ENCODE data around the gene WFS1.

Gene WFS1

DNA sequence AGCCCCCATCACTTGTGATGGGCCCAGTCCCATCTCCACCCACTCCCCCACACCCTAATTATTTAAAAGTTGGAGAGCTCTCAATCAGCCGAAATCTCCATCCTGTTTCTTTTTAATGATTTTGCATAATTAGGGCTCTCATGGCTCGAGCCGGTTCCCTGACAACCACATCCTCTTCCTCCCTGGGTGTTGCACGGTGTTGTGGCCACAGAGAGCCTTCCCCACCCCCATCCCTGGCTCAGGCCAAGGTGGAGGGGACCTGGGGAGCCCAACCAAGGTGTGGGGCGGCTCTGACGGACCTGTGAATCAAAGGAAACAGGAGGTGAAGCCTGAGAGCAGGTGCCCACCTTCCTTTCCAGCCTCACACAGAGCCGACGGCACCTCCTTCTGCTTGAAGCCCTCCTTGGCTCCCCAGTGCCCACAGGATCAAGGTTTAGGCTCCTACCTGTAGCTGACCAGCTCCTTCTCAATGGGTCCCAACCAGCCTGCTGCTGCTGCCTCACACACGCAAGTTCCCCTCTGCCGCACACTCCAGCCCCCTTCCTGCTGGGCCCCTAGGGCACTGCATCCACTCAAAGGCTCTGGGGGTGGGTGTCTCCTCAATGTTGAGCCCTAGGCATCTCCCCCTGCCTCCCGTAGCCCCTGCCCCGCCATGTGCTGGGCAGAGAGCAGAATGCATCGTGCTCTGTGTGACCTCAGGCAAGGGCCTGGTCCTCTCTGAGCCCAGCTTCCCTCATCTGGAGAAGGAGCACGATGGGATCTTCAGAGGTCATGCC lies 68.7 kb downstream of the WFS1 start:
- TF ChIP-seq NFIC (IDR thresholded peaks at IDR 0.05) (no peak), TCF12 (IDR thresholded peaks at IDR 0.05; ENCODE audit: low read depth) (no peak), TEAD4 (IDR thresholded peaks at IDR 0.05) (no peak), RAD21 (IDR thresholded peaks at IDR 0.05; ENCODE audit: low read depth) (no peak)
- TF ChIP-seq, protein P1, sequence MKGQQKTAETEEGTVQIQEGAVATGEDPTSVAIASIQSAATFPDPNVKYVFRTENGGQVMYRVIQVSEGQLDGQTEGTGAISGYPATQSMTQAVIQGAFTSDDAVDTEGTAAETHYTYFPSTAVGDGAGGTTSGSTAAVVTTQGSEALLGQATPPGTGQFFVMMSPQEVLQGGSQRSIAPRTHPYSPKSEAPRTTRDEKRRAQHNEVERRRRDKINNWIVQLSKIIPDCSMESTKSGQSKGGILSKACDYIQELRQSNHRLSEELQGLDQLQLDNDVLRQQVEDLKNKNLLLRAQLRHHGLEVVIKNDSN (IDR thresholded peaks at IDR 0.05) = no peak

DNA sequence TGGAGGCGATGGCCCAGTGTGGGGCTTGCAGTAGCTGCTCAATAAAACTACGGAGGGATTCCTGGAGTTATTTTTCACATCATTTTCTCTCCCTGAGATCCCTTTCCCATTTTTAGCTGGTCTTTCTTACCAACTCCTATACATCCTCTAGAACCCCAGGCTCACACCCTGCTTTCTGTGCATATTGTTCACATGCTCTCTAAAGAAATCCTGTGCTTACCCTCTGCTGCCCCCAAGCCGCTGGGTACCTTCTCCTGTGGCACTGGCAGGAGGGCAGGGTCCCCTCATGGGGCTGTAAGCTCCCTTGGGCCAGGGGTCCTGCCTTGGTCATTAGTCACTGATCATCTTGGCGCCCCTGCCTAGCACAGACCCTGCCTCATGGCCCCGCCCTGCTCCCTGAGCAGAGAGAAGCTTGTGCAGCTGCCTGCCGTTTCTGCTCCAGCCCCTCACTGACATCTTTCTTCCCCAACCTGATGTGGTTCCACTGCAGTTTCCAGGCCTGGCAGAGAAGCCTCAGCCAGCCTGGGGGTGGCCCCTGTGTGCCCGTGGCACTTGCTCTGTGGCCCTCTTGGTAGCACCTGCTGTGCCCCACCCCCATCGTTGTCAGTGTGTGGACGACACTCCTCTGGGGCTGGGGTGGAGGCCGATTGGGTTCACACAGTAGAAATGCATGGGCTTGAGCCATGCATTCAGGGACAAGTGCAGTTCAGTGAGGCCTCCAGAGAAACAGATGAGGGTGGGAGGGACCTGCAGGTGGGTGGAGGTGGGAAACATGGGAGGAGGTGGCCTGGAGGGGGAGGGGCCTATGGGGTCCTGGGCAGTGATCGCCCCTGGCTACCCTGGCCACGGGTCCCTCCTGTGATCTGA lies 69.5 kb downstream of the WFS1 start:
- TF ChIP-seq CEBPB (IDR thresholded peaks at IDR 0.05) (no peak), EGR1 (IDR thresholded peaks at IDR 0.05) (no peak), EP300 (IDR thresholded peaks at IDR 0.05; ENCODE audit: borderline replicate concordance) (no peak), TCF12 (IDR thresholded peaks at IDR 0.05; ENCODE audit: low read depth) (no peak), TEAD4 (IDR thresholded peaks at IDR 0.05) (no peak), TAF1 (IDR thresholded peaks at IDR 0.05; ENCODE audit: low read depth) (no peak), FOXM1 (IDR thresholded peaks at IDR 0.05; ENCODE audit: borderline replicate concordance, low read depth) (no peak), NFIC (IDR thresholded peaks at IDR 0.05) (no peak), RAD21 (IDR thresholded peaks at IDR 0.05; ENCODE audit: low read depth) (no peak), ZBTB7A (IDR thresholded peaks at IDR 0.05; ENCODE audit: low read depth) (no peak), YY1 (IDR thresholded peaks at IDR 0.05; ENCODE audit: low read depth) (no peak), CREB1 (IDR thresholded peaks at IDR 0.05; ENCODE audit: low read depth) (no peak)
- TF ChIP-seq, protein P1 (IDR thresholded peaks at IDR 0.05) = no peak
- TF ChIP-seq, protein P2, sequence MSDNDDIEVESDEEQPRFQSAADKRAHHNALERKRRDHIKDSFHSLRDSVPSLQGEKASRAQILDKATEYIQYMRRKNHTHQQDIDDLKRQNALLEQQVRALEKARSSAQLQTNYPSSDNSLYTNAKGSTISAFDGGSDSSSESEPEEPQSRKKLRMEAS (IDR thresholded peaks at IDR 0.05) = no peak
- TF ChIP-seq, protein P3, sequence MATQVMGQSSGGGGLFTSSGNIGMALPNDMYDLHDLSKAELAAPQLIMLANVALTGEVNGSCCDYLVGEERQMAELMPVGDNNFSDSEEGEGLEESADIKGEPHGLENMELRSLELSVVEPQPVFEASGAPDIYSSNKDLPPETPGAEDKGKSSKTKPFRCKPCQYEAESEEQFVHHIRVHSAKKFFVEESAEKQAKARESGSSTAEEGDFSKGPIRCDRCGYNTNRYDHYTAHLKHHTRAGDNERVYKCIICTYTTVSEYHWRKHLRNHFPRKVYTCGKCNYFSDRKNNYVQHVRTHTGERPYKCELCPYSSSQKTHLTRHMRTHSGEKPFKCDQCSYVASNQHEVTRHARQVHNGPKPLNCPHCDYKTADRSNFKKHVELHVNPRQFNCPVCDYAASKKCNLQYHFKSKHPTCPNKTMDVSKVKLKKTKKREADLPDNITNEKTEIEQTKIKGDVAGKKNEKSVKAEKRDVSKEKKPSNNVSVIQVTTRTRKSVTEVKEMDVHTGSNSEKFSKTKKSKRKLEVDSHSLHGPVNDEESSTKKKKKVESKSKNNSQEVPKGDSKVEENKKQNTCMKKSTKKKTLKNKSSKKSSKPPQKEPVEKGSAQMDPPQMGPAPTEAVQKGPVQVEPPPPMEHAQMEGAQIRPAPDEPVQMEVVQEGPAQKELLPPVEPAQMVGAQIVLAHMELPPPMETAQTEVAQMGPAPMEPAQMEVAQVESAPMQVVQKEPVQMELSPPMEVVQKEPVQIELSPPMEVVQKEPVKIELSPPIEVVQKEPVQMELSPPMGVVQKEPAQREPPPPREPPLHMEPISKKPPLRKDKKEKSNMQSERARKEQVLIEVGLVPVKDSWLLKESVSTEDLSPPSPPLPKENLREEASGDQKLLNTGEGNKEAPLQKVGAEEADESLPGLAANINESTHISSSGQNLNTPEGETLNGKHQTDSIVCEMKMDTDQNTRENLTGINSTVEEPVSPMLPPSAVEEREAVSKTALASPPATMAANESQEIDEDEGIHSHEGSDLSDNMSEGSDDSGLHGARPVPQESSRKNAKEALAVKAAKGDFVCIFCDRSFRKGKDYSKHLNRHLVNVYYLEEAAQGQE (IDR thresholded peaks at IDR 0.05; ENCODE audit: low read depth) = no peak

DNA sequence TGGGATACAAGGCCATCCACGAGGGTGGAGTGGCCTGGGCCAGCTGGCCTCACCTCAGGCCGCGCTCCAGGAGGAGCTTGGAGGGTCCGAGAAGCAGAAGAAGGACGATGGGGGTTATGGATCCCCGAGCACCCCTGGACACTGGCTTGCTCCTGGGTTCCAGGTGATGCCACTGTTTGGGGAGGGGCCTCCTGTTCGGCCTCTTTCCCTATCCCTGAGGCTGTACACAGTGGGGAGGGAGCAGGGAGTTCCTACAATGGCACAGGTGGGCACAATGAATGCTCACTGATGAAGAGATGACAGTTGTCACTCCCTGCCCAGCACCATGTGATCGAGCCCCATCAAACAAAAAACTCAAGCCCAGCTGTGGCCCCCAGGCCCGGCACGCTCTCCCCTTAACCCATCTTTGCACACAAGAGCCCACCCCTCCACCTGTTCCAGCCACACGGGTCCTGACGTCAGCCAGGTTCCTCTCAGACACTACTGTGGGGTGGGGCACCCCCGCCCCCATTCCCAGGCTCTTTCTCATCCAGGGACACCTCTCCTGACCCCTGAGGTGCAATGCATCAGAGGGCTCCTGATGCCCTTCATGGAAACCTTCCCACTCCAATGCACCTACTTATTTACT lies 70.3 kb downstream of the WFS1 start:
- no peak for TF ChIP-seq TEAD4 (IDR thresholded peaks at IDR 0.05)
- no peak for TF ChIP-seq CEBPB (IDR thresholded peaks at IDR 0.05)
- no peak for TF ChIP-seq RAD21 (IDR thresholded peaks at IDR 0.05; ENCODE audit: low read depth)
- no peak for TF ChIP-seq FOXM1 (IDR thresholded peaks at IDR 0.05; ENCODE audit: borderline replicate concordance, low read depth)
- TF ChIP-seq, protein P2 (IDR thresholded peaks at IDR 0.05) = no peak
- TF ChIP-seq YY1 (IDR thresholded peaks at IDR 0.05; ENCODE audit: low read depth) = no peak
- no peak for TF ChIP-seq TAF1 (IDR thresholded peaks at IDR 0.05; ENCODE audit: low read depth)
- no peak for TF ChIP-seq NFIC (IDR thresholded peaks at IDR 0.05)
- TF ChIP-seq EP300 (IDR thresholded peaks at IDR 0.05; ENCODE audit: borderline replicate concordance) = no peak
- no peak for TF ChIP-seq EGR1 (IDR thresholded peaks at IDR 0.05)
- no peak for TF ChIP-seq ZBTB7A (IDR thresholded peaks at IDR 0.05; ENCODE audit: low read depth)
- TF ChIP-seq CREB1 (IDR thresholded peaks at IDR 0.05; ENCODE audit: low read depth) = no peak
- TF ChIP-seq, protein P1 (IDR thresholded peaks at IDR 0.05) = no peak
- TF ChIP-seq, protein P3 (IDR thresholded peaks at IDR 0.05; ENCODE audit: low read depth) = no peak
- TF ChIP-seq TCF12 (IDR thresholded peaks at IDR 0.05; ENCODE audit: low read depth) = no peak

DNA sequence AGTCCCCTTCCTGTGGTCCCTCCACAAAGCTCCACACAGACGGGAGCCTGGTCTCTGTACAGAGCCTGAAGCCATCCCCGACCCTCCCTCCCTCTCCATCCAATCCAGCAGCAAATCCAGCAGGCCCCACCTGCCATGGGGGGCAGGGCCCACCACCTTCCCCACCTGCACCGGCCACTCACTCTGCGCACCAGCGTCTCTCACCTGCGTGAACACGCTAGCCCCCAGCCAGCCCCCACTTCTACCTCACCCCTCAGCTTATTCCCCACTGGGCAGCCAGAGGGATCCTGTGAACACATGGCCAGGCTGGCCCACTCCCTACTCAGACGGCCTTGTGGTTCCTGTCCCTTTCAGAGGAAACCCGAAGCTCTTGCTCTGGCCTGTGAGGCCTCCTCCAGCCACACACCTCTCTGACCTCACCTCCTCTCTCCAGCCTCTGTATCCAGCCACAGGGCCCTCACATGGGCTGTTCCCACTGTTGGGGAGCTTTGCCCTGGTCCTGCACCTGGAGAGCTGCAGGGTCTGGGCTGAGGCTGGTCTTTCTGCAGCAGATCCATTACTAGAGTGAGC lies 70.9 kb downstream of the WFS1 start:
- TF ChIP-seq RAD21 (IDR thresholded peaks at IDR 0.05; ENCODE audit: low read depth) (no peak), TAF1 (IDR thresholded peaks at IDR 0.05; ENCODE audit: low read depth) (no peak), YY1 (IDR thresholded peaks at IDR 0.05; ENCODE audit: low read depth) (no peak), EP300 (IDR thresholded peaks at IDR 0.05; ENCODE audit: borderline replicate concordance) (no peak), CEBPB (IDR thresholded peaks at IDR 0.05) (no peak), TEAD4 (IDR thresholded peaks at IDR 0.05) (no peak), CREB1 (IDR thresholded peaks at IDR 0.05; ENCODE audit: low read depth) (no peak), NFIC (IDR thresholded peaks at IDR 0.05) (no peak), FOXM1 (IDR thresholded peaks at IDR 0.05; ENCODE audit: borderline replicate concordance, low read depth) (no peak), ZBTB7A (IDR thresholded peaks at IDR 0.05; ENCODE audit: low read depth) (no peak), TCF12 (IDR thresholded peaks at IDR 0.05; ENCODE audit: low read depth) (no peak), EGR1 (IDR thresholded peaks at IDR 0.05) (no peak)
- TF ChIP-seq, protein P2 (IDR thresholded peaks at IDR 0.05) = no peak
- TF ChIP-seq, protein P1 (IDR thresholded peaks at IDR 0.05) = no peak
- TF ChIP-seq, protein P3 (IDR thresholded peaks at IDR 0.05; ENCODE audit: low read depth) = no peak
